Skin of body (tissue), 2 donors: ENCODE results near the gene SEC11C. TPM values are rescaled to one million over a fixed set of nuclear protein-coding genes. Genes with fewer than 3 reads are reported as not detected.

Experiments
- DNase-seq: peaks from one replicate; lab custom pipeline; 2025; lab: John Stamatoyannopoulos, UW
- total RNA-seq: library from RNA; depleted of rRNA; stranded (reverse); fragments of >200 nt; gene quantifications from one replicate; pipeline ENCODE4 v1.2.3, GENCODE V29; 2014

The SEC11C gene
- total RNA-seq, 1 donor from 2014 or later = 7.6 TPM

DNA sequence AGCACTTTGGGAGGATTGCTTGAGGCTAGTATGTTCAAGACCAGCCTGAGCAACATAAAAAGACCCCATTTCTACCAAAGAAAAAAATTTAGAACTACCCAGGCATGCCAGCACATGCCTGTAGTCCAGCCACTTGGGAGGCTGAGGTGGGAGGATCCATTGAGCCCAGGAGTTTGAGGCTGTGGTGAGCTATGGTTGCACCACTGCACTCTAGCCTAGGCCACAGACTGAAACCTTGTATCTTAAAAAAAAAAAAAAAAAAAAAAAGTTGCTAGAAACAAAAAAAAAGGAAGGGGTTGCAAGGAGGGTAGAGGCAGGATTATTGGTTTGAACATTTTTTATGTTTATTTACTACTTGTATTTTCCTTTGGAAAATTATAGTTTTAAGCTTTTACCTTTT lies 4.8 kb downstream of the SEC11C start:
- no peak for DNase-seq

DNA sequence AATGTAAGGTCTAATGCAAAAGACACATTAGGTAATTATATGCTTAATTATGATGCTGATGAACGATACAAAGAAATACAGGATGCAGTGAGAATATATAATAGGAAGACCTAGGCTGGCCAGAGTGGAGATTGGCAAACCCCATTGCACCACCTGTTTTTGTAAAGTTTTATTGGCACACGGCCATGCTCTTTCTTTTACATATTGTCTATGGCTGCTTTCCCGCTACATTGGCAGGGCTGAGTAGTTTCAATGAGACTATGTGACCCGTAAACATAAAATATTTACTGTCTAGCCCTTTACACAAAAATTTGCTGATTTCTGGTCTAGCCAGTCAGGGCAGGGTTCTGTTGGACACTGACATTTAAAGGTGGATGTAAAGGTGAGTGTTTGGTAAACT lies 5.4 kb downstream of the SEC11C start:
- DNase-seq = no peak

DNA sequence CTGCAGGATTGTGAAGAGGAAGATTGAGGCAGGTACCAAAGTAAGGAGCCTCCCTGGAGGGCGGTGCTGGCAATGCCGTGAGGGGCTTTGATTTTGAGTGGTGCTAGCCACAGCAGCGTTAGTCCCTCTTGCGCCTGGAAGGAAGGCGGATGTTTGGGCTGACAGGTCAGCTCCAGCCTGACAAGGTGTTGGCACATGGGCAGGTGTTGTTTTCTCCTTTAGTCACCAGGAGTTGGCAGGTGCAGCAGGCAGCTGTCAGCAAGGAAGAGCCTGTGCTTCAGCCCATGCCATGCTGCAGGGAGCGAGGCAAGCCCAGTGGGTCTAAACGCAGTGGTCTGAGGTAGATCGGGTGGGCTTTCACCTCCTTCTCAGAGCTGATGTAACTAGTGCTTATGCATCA lies 8.5 kb downstream of the SEC11C start:
- no peak for DNase-seq

DNA sequence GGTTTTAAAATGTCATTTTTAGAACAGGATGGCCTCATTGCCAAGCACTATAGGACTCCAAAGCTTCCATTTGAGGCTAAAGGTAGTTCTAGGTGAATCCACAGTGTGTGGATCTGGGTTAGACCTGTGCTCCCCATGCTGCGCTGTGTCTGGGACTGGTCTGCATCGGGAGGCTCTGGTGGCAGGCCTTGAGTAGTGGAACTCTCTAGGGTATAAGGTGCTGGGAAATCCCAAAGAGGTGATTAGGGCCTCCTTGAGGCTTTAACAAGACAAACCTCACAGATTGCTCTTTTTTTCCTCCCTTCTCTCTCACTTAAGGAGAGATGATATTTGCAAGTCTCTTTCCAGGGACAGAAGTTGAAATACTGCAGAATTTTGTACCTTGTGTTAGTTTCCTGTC lies 9.3 kb downstream of the SEC11C start:
- no peak for DNase-seq

DNA sequence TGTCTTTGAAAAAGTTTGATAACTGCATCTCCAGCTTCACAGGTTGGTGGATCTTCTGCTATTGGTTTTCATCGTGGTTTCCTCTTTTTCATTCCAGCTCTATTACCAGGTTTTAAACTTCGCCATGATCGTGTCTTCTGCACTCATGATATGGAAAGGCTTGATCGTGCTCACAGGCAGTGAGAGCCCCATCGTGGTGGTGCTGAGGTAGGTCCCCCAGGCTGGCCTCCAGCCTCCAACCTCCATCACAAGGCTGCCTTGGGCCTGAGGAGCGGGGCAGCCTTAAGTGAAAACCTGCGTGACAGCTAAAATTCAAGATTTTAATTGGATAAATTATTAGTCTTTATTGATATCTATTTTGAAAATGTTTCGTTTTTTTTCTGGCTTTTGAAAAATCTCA lies 9.7 kb downstream of the SEC11C start:
- no peak for DNase-seq

DNA sequence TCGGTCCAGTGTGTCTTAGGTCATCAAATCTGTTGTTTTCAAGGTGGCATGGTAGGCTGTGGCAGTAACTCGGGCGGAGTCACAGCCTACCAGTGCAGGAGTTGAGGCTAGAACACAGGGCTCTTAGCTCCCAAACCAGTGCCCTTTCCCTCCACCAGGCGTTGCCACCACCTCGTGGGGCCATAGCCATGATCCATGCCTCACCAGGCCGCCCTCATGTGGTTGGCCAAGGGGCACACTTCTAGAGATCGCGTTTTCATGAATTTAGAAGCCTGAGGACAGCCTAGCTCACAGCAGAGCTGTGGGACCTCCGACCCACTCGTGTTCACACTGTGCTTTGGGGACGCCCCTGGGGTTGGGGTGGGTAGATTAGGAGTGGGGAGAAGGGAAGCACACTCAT lies 10.6 kb downstream of the SEC11C start:
- DNase-seq = no peak

DNA sequence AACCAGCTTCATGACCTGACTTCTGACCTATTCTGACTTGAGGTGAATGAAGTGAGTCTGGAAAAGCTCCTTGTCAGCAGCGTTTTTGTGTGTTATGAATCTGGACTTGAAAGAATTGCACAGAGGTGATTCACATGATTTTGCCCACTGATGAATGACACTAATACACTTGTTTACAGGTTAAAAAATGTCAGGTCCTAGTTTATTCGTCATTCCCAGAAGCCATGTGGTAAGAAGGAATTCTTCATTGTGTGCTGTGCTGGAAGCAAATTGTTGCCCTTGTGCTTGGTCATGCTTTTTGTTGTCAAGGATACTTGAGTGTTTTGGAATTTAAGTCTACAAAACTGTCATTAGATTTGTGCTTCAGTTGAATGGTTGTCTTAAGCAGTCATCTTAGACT lies 15.5 kb downstream of the SEC11C start:
- no peak for DNase-seq

DNA sequence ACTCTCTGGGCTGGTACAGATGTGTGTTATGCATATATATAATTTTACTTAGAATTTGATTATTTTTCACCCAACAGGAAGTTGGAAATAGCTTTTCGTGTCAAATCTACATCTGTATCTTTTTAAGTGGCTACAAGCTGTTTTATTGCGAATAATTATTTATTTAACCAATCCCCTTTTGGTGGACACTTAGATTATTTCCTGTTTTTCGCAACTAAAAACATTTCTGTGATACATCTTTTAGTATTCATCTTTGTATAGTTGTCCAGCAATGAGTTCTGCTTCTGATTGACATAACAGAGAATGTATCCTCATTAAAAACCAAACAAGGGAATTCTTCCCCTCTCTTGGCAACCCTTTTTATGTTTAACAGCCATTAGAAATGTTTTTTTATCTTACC lies 16.6 kb downstream of the SEC11C start:
- no peak for DNase-seq

DNA sequence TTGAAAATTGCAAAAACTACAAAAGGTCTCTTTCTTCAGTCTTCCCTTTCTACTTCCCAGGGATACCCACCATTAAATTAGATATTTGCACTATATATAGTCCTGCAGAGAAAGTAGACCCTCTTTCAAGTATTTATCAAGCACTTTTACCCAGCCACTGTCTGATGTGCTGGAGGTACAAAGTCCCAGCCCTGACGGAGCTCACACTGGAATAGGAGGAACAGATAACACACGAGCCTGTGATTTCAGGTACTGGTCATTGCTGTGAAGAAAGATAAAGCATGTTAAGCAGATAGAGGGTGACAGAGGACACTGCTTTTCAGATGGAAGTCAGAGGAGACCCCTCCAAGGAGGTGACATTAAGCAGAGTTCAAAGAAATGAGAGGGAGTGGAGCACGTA lies 19.6 kb downstream of the SEC11C start:
- DNase-seq = no peak

DNA sequence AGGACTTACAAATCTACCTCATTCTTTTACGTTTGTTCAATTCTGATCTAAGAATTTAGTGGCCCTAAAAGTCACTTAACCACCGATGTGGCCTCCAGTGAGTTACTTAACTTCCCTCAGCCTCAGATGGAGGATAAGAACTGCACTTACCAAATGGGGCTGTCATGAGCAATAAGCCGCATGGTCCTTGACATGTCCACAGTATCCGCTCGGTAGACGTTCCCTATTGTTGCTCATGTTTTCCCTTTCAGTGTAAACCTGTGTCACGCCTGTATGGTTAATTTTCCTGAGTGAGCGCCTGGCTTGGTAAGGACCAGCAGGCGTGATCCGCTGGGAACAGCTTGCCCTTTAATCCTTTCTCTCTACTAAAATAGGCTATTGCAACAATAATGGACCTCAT lies 20.3 kb downstream of the SEC11C start:
- DNase-seq = no peak

DNA sequence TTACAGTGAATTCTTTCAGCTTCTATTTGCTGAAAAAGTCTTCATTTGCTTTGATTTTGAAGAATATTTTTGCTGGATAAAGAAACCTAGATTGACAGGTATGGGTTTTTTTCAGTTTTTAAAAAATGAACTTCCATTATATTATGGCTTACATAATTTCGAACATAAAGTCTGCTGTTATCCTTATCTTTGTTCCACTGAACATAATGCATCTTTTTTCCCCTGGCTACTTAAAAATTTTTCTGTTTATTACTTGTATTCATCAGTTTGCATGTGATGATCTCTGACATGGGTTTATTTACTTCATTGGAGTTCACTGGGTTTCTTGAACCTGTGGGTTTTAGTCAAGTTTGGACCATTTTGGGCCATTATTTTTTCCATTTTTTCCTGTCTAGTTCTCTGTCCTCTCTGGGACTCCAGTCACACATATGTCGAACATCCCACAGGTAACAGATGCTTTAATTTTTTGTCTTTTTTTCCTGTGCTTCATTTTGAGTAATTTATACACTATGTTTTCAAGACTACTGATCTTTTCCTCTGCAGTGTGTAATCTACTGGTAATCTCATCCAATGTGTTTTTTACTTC lies 33.1 kb downstream of the SEC11C start:
- no peak for DNase-seq

DNA sequence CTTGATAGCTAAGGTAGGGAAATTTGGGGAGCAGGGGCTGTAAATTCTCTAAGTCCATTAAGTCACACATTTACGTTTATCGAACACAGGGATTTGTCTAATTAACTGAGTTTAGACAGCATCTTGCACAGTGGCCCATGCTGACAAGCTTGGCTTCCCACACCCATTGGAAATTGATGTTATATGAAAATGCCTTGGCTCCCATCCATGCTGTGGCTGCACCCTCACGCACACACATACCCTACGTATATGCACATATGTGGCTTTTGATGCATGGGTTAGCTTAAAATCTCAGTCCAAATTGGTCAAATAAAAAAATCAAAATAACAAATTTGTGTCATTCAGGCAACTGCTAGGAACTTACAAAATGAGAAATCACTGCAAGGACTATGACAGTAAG lies 37.8 kb downstream of the SEC11C start:
- no peak for DNase-seq

DNA sequence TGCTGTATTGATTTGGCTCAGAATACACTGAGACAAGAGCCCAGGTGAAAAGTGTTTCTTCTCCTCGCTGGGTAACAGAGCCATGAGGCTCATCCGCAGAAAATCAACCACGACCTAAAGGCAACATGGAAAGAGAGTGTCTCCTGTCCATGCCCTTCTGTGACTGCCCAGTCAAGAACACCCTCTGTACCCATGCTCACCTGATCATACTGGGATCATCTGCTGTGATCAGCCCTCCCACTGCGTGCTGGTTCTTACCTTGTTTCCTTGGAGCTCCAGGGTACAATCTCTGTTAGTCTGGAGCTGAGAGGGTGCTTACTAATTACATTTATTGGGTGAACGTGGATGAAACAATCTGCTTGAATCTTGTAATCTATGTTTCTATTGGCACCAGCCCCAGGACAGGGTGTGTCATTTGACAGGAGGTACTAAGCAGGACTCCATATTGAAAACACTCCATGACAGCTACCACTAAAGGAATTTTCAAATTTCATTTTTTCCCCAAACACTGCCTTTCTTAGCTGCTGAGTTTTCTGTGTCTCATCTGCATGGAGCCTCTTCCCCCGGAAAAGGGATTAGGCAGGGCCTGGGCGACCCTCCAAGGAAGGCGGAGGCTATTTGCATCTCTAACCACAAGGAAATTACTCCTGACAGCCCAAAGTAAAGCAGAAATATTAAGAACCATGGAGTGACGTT lies 40.6 kb downstream of the SEC11C start:
- DNase-seq = peak; percentile 8

DNA sequence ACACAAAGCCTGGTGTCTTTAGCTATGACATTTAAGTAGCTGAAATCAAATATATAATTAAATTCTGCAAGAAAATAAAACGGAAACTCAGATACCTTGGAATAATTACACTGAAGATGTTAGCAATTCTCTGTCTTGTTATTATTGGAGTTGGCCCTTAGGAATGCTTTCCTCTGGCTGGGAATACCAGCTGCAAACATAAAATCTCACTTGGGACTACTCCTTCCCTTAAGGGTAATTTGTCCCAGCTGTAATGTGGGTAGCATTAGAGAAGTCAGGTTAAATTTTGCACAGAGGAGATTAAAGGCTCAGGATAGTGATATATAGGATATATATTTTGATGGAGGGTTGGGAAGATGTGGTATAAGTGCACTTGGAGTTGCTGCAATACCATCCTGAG lies 43.0 kb downstream of the SEC11C start:
- DNase-seq = no peak

DNA sequence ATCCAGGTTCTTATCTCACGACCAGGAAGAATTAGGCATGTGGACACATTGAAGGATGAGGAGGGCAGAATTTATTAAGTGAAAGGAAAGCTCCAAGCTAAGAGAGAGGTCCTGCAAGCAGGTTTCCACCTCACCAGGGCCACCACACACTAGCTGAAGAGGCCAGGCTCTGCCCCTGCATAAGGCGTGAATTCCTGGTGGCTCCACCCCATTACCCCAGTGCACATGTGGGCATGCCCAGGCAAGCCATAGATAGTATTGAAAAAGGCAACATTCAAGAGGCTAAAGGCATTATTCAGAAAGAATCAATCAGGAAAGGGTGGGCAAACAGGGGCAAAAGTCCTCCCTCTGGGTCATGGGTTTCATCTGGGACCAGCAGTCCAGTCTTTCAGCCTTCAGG lies 49.3 kb downstream of the SEC11C start:
- DNase-seq = no peak

DNA sequence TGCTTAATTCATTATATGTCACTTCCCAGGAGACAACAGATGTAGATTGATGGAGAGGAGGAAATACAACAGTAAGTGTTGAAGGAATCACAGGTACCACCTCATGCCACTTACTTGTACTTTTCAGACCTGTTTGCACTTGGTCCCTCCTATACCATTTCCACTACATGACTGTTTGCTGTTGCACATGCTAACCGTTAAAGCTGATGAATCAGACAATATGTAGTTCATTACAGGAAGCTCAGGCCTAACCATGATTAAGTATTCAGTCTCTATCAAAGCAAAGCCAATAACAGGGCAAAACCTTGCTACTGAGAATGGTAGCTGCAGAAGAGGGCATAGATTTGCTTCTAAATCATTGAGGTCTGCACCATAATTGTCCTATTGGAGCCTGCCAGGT lies 50.1 kb downstream of the SEC11C start:
- no peak for DNase-seq

DNA sequence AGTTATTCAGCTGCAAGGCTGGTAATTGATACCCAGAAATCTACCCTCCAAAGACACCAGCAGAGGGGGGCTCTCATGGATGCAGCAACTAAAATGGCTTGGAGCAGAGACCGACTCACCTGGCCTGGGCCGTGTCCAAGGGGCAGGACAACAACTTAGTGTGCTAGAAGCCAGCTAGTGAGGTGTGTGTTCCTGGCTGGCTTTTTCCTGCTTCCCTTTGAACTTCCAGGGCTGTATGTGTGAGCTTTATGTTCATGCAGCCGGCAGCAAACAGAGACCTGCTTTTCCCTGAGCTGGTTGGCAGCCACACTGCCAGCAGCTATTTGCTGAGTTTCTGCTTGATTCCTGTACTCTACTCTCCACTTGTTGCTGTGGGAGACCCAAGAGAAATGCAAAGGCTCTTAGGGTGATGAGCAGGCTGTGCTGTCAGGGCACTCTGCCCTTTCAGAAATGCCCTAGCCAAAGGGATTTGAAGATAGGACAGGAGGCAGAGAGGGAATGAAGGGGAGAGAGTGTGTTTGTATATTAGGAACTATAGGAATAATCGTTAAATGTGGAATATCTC lies 56.6 kb downstream of the SEC11C start:
- no peak for DNase-seq

DNA sequence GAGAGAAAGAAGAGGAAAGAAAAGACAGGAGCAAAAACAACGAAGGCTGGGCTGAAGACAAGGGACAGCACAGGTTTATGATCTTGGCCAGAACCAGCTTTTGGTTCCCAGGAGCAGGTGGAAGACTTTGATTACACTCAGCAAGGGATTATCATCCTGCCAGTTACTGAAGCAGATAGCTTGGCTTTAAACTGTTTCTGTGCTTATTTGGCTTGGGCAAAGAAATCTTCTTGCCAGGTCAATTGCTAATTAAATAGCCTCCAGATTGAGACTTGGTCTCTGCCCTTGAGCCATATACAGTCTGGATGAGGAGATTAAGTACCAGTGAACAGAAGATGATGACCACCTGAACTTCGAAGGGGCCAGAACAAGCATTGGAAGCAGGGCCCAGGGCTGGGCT lies 58.0 kb downstream of the SEC11C start:
- DNase-seq = no peak

DNA sequence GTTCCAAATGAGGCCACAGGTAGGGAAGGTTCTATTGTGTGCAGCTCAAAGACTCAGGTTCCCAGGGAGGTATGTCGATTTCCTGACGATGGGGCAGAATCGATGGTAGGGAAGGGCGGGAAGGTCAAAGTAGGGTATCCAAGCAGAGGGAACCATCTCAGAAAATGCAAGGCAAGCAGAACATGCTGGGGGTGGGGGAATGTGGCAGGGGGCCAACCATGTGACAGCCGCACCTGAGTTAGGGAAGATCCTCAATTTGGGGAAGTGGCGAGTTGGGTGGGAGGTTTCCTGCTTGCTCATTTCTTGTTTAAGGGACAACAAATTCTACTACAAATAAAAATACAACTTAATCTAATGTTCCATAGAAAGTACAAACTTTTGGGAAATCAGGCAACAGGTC lies 58.5 kb downstream of the SEC11C start:
- no peak for DNase-seq

DNA sequence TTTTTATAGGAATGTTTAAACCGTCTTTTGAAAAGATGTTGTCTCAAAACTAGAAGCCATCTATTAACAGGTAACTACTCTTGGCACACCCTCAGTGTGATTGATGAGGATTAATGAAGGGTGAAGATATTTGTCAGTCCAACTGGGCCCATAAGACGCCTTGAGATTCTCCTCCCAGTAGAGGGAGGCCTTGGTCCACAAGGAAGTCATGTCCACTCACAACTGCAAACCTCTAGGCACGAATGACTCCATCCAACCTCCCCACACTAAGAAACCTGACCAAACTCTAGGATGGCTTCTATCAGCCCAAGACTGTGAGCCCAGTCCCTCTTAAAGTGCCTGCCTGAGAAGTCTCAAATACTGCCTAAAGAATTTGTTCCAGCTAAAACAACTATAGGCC lies 61.1 kb downstream of the SEC11C start:
- DNase-seq = no peak

DNA sequence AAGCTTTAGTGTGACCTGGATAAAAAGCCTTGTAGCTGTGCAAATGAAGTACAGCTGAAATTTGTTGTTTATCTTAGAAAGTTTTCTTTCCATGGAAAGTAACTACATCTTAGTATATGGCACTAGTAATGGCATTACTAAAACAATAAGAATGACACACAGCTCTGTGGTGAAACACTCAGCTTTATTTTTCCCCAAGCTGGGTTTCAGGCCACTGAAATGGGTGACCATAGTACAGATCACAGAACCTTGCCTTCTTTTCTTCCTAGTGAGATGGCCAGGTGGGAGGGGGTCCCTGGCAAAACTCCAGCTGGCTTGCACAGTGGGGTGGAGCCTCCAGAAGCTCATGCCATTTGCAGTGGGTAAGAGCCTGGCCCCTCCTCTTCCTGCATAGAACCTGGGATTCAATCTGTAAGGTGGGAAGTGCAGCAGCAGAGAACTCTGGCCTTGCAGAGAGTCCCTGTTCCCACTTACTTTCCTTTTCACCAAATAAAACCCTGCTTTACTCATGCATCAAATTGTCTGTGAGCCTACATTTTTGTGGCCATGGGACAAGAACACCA lies 62.7 kb downstream of the SEC11C start:
- DNase-seq = no peak

DNA sequence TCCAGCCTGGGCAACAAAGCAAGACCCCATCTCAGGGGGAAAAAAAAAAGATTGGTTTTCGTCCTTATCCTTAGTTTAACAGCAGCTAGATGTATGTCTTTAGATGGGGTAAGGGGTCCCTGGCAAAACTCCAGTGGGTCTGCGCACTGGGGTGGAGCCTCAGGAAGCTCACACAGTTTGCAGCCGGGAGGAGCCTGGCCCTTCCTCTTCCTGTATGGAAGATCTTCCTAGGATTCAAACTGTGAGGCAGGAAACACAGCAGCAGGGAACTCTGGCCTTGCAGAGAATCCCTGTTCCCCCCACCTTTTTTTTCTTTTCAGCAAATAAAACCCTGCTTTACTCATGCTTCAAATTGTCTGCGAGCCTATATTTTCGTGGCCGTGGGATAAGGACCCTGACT lies 67.8 kb downstream of the SEC11C start:
- DNase-seq = no peak
